CD4-positive, alpha-beta memory T cell (primary cell): ENCODE results near the gene MACROD2. TPM values are rescaled to one million over a fixed set of nuclear protein-coding genes. Genes with fewer than 3 reads are reported as not detected.

Source experiments
- CTCF ChIA-PET: fragments of 350-600 bp; sonication (Branson Sonifier 250); formaldehyde crosslinking; loops from one replicate; lab custom pipeline; 2021; ENCODE audit warnings: inconsistent platforms; ENCODE audit not compliant: partially characterized antibody; lab: Charles Lee
- POLR2A ChIA-PET: fragments of 350-600 bp; sonication (Branson Sonifier 250); formaldehyde crosslinking; loops from one replicate; lab custom pipeline; 2021; ENCODE audit not compliant: partially characterized antibody; lab: Charles Lee
- DNase-seq, 5 donors: peaks; one replicate each; pipeline versions ENCODE4 v3.0.0 to v3.0.0-alpha.2; 2020 to 2022; ENCODE audit warnings: mixed read lengths in 1 of 5
- H3K27ac ChIP-seq: one replicate; pipeline ENCODE4 v1.7.0; 2013; ENCODE audit warnings: low read depth, low read length
- H3K27me3 ChIP-seq: 2 replicates; pipeline ENCODE4 v1.7.0; 2013; ENCODE audit warnings: mild to moderate bottlenecking, low read length, moderate library complexity; ENCODE audit not compliant: insufficient read depth
- H3K36me3 ChIP-seq: 2 replicates; pipeline ENCODE4 v1.7.0; 2013; ENCODE audit warnings: mild to moderate bottlenecking, low read length, moderate library complexity; ENCODE audit not compliant: insufficient read depth
- H3K4me1 ChIP-seq: 2 replicates; pipeline ENCODE4 v1.7.0; 2013; ENCODE audit warnings: mild to moderate bottlenecking, low read length, moderate library complexity; ENCODE audit not compliant: insufficient read depth
- H3K4me3 ChIP-seq, 2 donors: one replicate each; pipeline ENCODE4 v1.7.0; 2013; ENCODE audit warnings: low read length in 2 of 2, mild to moderate bottlenecking in 1 of 2
- H3K9me3 ChIP-seq, 2 donors: one replicate each; pipeline ENCODE4 v1.7.0; 2013; ENCODE audit warnings: low read length in 2 of 2, control low read depth in 1 of 2; ENCODE audit not compliant: control insufficient read depth in 1 of 2
- H3K27ac Mint-ChIP-seq, 7 donors: one replicate each; pipeline ENCODE4 v1.8.0; 2020 to 2021; ENCODE audit warnings: mixed read lengths in 7 of 7, mild to moderate bottlenecking in 6 of 7, inconsistent platforms in 3 of 7, moderate library complexity in 3 of 7
- H3K27me3 Mint-ChIP-seq, 2 donors: one replicate each; pipeline ENCODE4 v1.8.0; 2020 to 2021; ENCODE audit warnings: mixed read lengths in 2 of 2
- H3K36me3 Mint-ChIP-seq, 2 donors: one replicate each; pipeline ENCODE4 v1.8.0; 2020 to 2021; ENCODE audit warnings: mixed read lengths in 2 of 2, inconsistent platforms in 1 of 2, mild to moderate bottlenecking in 1 of 2
- H3K4me1 Mint-ChIP-seq, 4 donors: one replicate each; pipeline ENCODE4 v1.8.0; 2020 to 2021; ENCODE audit warnings: mixed read lengths in 4 of 4, mild to moderate bottlenecking in 1 of 4
- H3K4me3 Mint-ChIP-seq, 8 donors: one replicate each; pipeline ENCODE4 v1.8.0; 2020 to 2021; ENCODE audit warnings: mixed read lengths in 8 of 8, mild to moderate bottlenecking in 7 of 8, moderate library complexity in 6 of 8, inconsistent platforms in 3 of 8
- H3K9me3 Mint-ChIP-seq, 8 donors: one replicate each; pipeline ENCODE4 v1.8.0; 2020 to 2021; ENCODE audit warnings: mixed read lengths in 8 of 8, mild to moderate bottlenecking in 5 of 8, inconsistent platforms in 3 of 8, moderate library complexity in 1 of 8
- intact Hi-C: fragments of 100-400 bp; cut with micrococcal nuclease; formaldehyde crosslinking; loops from one replicate; pipeline ENCODE4 v1.15.1; 2023
- polyA plus RNA-seq, 2 donors: library from polyadenylated mRNA; unstranded; fragments of 300-500 nt; fragmentation: Illumina TruSeq; gene quantifications; one replicate each; pipeline ENCODE4 v1.2.3, GENCODE V29; 2021
- total RNA-seq, 2 experiments: library from RNA; stranded (reverse); gene quantifications; one replicate each; pipeline ENCODE4 v1.2.3, GENCODE V29; 2021

MACROD2 gene
- total and polyA plus RNA-seq, 4 experiments from 2014 or later = not detected

DNA sequence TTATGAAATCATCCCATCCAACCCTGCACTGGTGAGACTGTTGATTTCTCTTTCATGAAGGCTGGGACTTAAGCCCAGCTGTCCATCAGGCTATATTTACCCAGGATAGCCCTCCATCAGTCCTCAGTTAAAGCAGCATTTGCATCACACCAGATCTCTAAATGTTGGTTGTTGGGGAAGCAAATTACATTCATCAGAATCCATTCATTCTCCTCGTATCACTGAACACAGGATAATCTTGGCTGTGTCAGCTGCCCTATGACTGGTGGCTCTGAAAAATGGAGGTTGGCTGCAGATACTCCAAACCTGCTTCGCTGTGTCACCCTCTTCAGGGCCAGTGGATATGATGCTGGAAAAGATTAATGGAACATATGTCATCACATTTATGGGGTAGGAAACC, 1859.6 kb downstream of the MACROD2 start:
- no peak overlapping the region for H3K4me3 ChIP-seq
- CTCF ChIA-PET = no interaction called here
- H3K36me3 ChIP-seq = no peaks in the 10 kb centered on the region
- peaks cover 1 to 10% (median 5%) of the 10 kb centered on the region in 8 donors for H3K9me3 Mint-ChIP-seq
- POLR2A ChIA-PET = no interaction called here
- H3K27ac ChIP-seq = no peak overlapping the region
- no peaks in the 10 kb centered on the region for H3K27me3 Mint-ChIP-seq
- no peaks in the 10 kb centered on the region for H3K9me3 ChIP-seq
- intact Hi-C loops = no loop called here
- no peaks in the 10 kb centered on the region for H3K27me3 ChIP-seq
- H3K4me3 Mint-ChIP-seq = no peak overlapping the region
- H3K27ac Mint-ChIP-seq = no peak overlapping the region
- H3K4me1 ChIP-seq = no peaks in the 10 kb centered on the region
- no peak for DNase-seq
- H3K36me3 Mint-ChIP-seq = no peaks in the 10 kb centered on the region
- H3K4me1 Mint-ChIP-seq = no peaks in the 10 kb centered on the region

DNA sequence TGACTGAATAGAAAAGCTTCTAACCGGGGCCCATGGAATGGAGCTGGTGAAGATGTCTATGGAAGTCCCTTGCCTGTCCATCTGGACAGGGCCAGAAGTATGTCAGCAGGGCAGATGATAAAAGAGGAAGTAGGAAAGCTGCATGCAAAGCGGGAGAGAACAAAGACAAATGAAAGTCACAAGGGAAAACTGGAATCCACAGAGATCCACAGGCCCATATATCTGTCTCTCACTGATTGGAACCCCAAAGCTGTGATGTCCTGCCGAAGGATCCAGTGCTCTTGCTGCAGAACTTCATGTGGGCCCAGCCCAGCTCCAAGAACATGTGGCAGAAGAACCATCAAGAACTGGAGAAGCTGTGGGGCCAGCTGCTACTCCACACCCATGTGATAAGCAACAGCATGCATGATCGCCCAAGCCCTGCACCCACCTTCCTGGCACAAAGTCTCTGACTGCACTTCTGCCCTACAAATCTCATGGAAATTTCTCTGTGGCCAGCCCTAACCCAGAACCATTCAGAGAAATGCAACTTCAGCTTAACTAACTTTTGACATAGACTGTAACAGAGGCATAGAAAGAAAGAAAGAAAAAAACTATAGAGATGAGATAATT, 1862.0 kb downstream of the MACROD2 start:
- H3K4me1 Mint-ChIP-seq = no peaks in the 10 kb centered on the region
- POLR2A ChIA-PET = no interaction called here
- H3K9me3 Mint-ChIP-seq = peaks cover 0 to 6% (median 3%) of the 10 kb centered on the region in 8 donors
- intact Hi-C loops = no loop called here
- H3K4me3 Mint-ChIP-seq = no peak overlapping the region
- Histone ChIP-seq H3K4me3 (no peak overlapping the region), H3K4me1 (no peaks in the 10 kb centered on the region), H3K27me3 (no peaks in the 10 kb centered on the region), H3K36me3 (no peaks in the 10 kb centered on the region), H3K9me3 (no peaks in the 10 kb centered on the region), H3K27ac (no peak overlapping the region)
- H3K27me3 Mint-ChIP-seq = no peaks in the 10 kb centered on the region
- no peaks in the 10 kb centered on the region for H3K36me3 Mint-ChIP-seq
- CTCF ChIA-PET = no interaction called here
- no peak overlapping the region for H3K27ac Mint-ChIP-seq
- DNase-seq = no peak

DNA sequence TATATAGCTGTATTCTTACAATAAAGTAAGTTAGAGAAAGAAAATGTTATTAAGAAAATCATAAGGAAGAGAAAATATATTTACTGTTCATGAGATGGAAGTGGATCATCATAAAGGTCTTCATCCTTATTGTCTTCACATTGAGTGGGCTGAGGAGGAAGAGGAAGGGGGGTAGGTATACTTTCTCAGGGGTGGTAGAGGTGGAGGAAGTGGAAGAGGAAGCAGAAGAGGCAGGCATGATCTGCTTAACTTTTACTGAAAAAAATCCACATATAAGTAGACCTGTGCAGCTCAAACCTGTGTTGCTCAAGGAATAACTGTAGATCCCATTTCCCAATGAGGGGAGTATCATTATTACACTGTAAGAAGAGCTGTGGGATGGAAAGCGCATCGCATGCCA, 1863.7 kb downstream of the MACROD2 start:
- Histone ChIP-seq H3K4me3 (no peak overlapping the region), H3K27me3 (no peaks in the 10 kb centered on the region), H3K27ac (no peak overlapping the region), H3K36me3 (no peaks in the 10 kb centered on the region), H3K4me1 (no peaks in the 10 kb centered on the region), H3K9me3 (no peaks in the 10 kb centered on the region)
- Mint-ChIP-seq H3K9me3 (peaks cover 0 to 5% (median 3%) of the 10 kb centered on the region in 8 donors), H3K4me1 (no peaks in the 10 kb centered on the region), H3K27ac (no peak overlapping the region), H3K4me3 (no peak overlapping the region), H3K36me3 (no peaks in the 10 kb centered on the region), H3K27me3 (no peaks in the 10 kb centered on the region)
- intact Hi-C loops = no loop called here
- DNase-seq = no peak
- POLR2A ChIA-PET = no interaction called here
- CTCF ChIA-PET = no interaction called here

DNA sequence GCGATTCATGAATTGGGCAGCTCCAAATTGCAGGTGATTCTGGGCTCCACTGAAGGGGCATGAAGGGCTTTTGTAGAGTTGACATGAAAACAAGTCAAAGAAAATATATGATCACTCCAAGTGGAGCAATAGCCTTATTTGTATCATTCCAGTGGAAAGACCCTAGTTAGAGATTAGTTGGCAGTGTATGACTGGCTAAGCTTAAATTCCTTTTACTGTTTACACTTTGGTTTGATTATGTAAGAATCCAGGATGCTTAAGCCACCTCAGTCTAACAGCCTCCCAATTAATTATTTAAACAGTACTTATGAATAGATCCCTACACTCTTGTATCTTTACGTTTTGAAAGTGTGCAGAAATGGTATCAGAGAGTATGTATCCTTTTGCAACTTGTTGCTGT, 1865.5 kb downstream of the MACROD2 start:
- no peaks in the 10 kb centered on the region for H3K4me1 Mint-ChIP-seq
- H3K36me3 Mint-ChIP-seq = no peaks in the 10 kb centered on the region
- H3K27ac Mint-ChIP-seq = no peak overlapping the region
- peaks cover 0 to 7% (median 4%) of the 10 kb centered on the region in 8 donors for H3K9me3 Mint-ChIP-seq
- ChIA-PET POLR2A (no interaction called here), CTCF (no interaction called here)
- no peak overlapping the region for H3K27ac ChIP-seq
- H3K27me3 Mint-ChIP-seq = no peaks in the 10 kb centered on the region
- DNase-seq = no peak
- intact Hi-C loops = no loop called here
- H3K4me1 ChIP-seq = no peaks in the 10 kb centered on the region
- H3K27me3 ChIP-seq = no peaks in the 10 kb centered on the region
- no peaks in the 10 kb centered on the region for H3K36me3 ChIP-seq
- H3K4me3 Mint-ChIP-seq = no peak overlapping the region
- no peak overlapping the region for H3K4me3 ChIP-seq
- no peaks in the 10 kb centered on the region for H3K9me3 ChIP-seq

DNA sequence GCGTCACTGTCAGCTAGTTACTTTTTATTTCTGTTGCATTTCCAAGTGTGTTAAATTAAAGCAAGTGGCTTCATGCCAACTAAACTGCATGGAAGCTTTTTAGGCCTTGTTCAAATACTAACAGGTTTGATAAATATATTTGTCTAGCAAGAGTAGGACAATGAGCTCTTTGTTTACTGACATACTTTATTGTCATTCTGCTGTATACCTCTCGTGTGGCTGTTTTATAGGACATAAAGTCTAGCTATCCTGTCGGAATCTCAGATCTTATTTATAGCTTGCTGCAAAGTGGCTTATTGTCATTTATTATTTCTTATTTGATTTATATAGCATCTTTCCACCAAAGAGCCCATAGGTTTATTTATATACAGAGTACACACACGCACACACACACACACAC, 1866.9 kb downstream of the MACROD2 start:
- Histone ChIP-seq H3K27me3 (no peaks in the 10 kb centered on the region), H3K36me3 (no peaks in the 10 kb centered on the region), H3K27ac (no peak overlapping the region), H3K4me3 (no peak overlapping the region), H3K4me1 (no peaks in the 10 kb centered on the region), H3K9me3 (no peaks in the 10 kb centered on the region)
- Mint-ChIP-seq H3K27ac (no peak overlapping the region), H3K9me3 (peaks cover 0 to 7% (median 2%) of the 10 kb centered on the region in 8 donors), H3K27me3 (no peaks in the 10 kb centered on the region), H3K36me3 (no peaks in the 10 kb centered on the region), H3K4me3 (no peak overlapping the region), H3K4me1 (no peaks in the 10 kb centered on the region)
- ChIA-PET CTCF (no interaction called here), POLR2A (no interaction called here)
- intact Hi-C loops = no loop called here
- no peak for DNase-seq

DNA sequence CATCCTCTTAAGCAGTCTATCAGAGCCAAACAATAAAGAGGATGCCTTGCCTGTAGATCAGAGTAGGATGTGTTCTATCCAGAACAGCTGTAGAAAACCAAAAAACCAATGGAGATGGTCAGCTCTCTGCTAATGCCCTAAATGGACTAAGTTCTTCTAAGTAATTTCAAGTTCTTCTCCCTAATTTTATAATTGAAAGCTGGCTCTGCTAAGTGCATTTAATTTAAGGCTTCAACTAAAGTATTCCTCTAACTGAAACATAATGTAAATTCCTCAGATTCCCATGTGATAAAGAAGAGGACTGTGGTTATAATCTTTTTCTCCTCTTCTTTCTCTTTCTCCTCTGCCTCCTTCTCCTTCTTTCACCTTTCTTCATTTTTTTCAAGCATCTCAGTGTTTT, 1868.4 kb downstream of the MACROD2 start:
- H3K9me3 ChIP-seq = no peaks in the 10 kb centered on the region
- Mint-ChIP-seq H3K9me3 (peaks cover 0 to 9% (median 5%) of the 10 kb centered on the region in 8 donors), H3K27me3 (no peaks in the 10 kb centered on the region), H3K27ac (no peak overlapping the region), H3K36me3 (no peaks in the 10 kb centered on the region), H3K4me3 (no peak overlapping the region), H3K4me1 (no peaks in the 10 kb centered on the region)
- DNase-seq = no peak
- H3K27me3 ChIP-seq = no peaks in the 10 kb centered on the region
- intact Hi-C loops = no loop called here
- no peaks in the 10 kb centered on the region for H3K36me3 ChIP-seq
- H3K4me1 ChIP-seq = no peaks in the 10 kb centered on the region
- no peak overlapping the region for H3K27ac ChIP-seq
- no peak overlapping the region for H3K4me3 ChIP-seq
- POLR2A ChIA-PET = no interaction called here
- CTCF ChIA-PET = no interaction called here

DNA sequence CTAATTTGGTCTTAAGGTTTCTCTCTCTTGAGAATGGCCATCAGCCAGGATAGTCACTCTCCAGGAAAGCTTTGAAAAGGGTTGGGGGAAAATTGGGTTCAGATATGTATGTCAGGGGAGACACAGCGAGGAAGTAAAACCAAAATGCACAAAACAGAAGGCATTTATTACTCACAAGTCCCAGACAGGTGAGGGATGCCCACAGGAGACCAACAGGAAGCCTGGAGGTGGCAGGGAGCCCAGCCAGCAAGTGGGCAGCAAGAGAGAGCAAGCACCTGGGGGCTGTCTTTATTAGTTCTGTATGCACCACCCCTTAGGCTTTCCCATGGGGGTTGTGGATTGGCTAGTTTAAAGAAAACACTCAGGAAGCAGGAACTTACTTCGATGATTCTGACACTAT, 1870.2 kb downstream of the MACROD2 start:
- intact Hi-C loops = no loop called here
- DNase-seq = no peak

More for the DNA sequence above, 1870.2 kb downstream of the MACROD2 start:
- Mint-ChIP-seq H3K27ac (no peak overlapping the region), H3K36me3 (no peaks in the 10 kb centered on the region), H3K27me3 (no peaks in the 10 kb centered on the region), H3K4me3 (no peak overlapping the region), H3K9me3 (peaks cover 0 to 11% (median 4%) of the 10 kb centered on the region in 8 donors), H3K4me1 (no peaks in the 10 kb centered on the region)
- Histone ChIP-seq H3K9me3 (no peaks in the 10 kb centered on the region), H3K36me3 (no peaks in the 10 kb centered on the region), H3K4me1 (no peaks in the 10 kb centered on the region), H3K27ac (no peak overlapping the region), H3K4me3 (no peak overlapping the region), H3K27me3 (no peaks in the 10 kb centered on the region)
- CTCF ChIA-PET = no interaction called here
- POLR2A ChIA-PET = no interaction called here
